Activated CD4-positive, alpha-beta T cell treated with anti-CD3 and anti-CD28 coated beads, Interleukin-2, amount 10 ng/mL, durations not matched to agents 24 days and 14 days (primary cell): Measurements from ENCODE around the gene DGCR6L. TPM values are rescaled to one million over a fixed set of nuclear protein-coding genes. Genes with fewer than 3 reads are reported as not detected.
"Not testable (repeated sequence)": the region's sequence is repeated elsewhere in the genome, so short reads cannot be mapped to it uniquely, and the experiment has no call there.

ENCODE experiments used
- DNase-seq: peaks from one replicate; pipeline ENCODE4 v3.0.0; 2022
- H3K27ac Mint-ChIP-seq: one replicate; pipeline ENCODE4 v1.8.0; 2022; ENCODE audit warnings: mild to moderate bottlenecking, mixed read lengths
- H3K27me3 Mint-ChIP-seq: one replicate; pipeline ENCODE4 v1.8.0; 2022; ENCODE audit warnings: mixed read lengths
- H3K36me3 Mint-ChIP-seq: one replicate; pipeline ENCODE4 v1.8.0; 2022; ENCODE audit warnings: low read depth, mild to moderate bottlenecking, mixed read lengths
- H3K4me1 Mint-ChIP-seq: one replicate; pipeline ENCODE4 v1.8.0; 2021; ENCODE audit warnings: mixed read lengths
- H3K4me3 Mint-ChIP-seq: one replicate; pipeline ENCODE4 v1.8.0; 2022; ENCODE audit warnings: mild to moderate bottlenecking, moderate library complexity, mixed read lengths
- H3K9me3 Mint-ChIP-seq: one replicate; pipeline ENCODE4 v1.8.0; 2021; ENCODE audit warnings: mixed read lengths
- intact Hi-C: fragments of 100-400 bp; cut with micrococcal nuclease; formaldehyde crosslinking; loops from one replicate; pipeline ENCODE4 v1.15.1; 2023
- total RNA-seq: library from RNA; stranded (reverse); gene quantifications from 2 replicates; pipeline ENCODE4 v1.2.3, GENCODE V29; 2022

DGCR6L gene
- total RNA-seq, 1 donor from 2014 or later = 37.2 TPM

GRCh38 chr22:20308806-20309650 is 10.8 kb downstream of the DGCR6L start:
- intact Hi-C loops, DNase-seq, H3K27ac Mint-ChIP-seq, H3K36me3 Mint-ChIP-seq, H3K4me3 Mint-ChIP-seq, H3K9me3 Mint-ChIP-seq, H3K27me3 Mint-ChIP-seq, H3K4me1 Mint-ChIP-seq: not testable (repeated sequence)

DNA sequence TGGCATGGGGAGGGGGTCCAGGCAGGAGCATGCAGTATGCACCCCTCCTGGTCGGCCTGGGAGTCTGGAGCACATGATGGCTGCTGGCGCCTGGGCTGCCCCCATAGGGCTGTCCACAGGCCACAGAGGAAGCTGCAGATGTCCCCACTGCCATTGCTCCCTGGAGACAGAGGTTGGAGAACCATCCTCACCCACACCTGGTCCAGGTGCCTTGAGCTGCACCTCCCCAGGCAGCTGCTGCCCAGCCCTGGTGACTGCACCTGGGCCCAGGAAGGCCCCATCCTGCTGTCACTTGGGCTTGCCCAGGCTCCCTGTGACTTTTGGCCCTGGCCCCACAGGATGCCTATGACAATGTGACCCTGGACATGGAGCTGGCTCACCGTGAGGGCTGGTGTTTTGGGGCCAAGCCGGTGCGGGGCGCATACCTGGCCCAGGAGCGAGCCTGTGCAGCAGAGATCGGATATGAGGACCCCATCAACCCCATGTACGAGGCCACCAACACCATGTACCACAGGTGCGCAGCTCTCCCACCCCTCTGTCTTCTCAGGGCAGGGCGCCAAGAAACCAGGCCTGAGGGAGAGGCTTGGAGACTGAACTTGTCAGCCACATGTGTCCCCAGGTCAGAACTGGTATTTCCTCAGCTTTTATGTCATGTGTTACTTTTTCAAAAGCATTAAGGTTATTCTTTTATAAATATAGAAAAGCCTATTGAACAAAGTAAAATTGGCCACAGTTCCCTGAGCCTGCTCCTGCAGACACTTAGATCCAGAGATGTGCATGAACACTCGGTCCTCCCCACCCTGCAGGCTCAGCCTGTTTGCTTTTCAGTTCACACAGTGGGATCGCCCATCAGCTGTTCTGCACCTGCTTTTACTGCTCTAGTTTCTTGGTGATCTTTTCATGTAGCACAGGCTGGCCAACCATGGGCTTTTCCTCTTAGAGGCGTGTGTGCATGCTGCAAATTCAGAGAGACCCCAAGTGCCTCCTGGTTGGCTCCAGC is 12.1 kb downstream of the DGCR6L start:
- H3K36me3 Mint-ChIP-seq, H3K4me3 Mint-ChIP-seq, H3K4me1 Mint-ChIP-seq, DNase-seq, intact Hi-C loops, H3K27ac Mint-ChIP-seq, H3K27me3 Mint-ChIP-seq, H3K9me3 Mint-ChIP-seq: not testable (repeated sequence)

DNA sequence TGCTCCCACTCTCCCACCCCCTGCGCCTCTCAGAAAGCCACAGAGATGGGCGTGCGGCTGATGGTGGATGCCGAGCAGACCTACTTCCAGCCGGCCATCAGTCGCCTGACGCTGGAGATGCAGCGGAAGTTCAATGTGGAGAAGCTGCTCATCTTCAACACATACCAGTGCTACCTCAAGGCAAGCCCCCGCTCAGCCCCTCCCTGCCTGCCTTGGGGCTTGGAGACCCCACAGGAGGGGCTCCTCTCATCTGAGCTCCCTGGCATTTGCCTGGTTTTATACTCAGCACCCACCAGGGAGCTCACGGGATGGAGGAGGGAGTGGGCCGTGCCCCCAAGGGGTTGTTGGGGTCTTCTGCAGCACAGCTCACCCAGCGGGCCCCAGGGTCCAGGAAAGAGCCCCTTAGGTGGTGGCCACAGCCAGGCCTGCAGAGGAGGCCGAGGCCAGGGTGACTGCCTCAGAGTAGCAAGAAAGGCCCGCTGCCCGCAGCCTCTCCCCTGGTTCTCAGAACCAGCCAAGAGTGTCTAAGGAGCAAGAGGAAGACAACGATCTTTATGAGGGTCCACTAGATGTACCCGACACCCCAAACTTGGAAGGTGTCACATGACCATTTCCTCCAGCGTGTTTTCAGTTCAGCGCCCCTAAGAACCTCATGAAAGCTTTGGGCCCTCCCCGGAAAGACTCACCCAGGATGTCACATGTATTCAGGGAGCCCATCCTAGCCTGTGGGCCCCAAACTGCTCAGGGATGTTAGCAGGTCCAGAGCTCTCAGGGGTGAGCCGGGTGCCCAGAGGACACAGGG is 13.0 kb downstream of the DGCR6L start:
- H3K36me3 Mint-ChIP-seq, H3K27me3 Mint-ChIP-seq, DNase-seq, H3K9me3 Mint-ChIP-seq, H3K4me1 Mint-ChIP-seq, H3K4me3 Mint-ChIP-seq, intact Hi-C loops, H3K27ac Mint-ChIP-seq: not testable (repeated sequence)

DNA sequence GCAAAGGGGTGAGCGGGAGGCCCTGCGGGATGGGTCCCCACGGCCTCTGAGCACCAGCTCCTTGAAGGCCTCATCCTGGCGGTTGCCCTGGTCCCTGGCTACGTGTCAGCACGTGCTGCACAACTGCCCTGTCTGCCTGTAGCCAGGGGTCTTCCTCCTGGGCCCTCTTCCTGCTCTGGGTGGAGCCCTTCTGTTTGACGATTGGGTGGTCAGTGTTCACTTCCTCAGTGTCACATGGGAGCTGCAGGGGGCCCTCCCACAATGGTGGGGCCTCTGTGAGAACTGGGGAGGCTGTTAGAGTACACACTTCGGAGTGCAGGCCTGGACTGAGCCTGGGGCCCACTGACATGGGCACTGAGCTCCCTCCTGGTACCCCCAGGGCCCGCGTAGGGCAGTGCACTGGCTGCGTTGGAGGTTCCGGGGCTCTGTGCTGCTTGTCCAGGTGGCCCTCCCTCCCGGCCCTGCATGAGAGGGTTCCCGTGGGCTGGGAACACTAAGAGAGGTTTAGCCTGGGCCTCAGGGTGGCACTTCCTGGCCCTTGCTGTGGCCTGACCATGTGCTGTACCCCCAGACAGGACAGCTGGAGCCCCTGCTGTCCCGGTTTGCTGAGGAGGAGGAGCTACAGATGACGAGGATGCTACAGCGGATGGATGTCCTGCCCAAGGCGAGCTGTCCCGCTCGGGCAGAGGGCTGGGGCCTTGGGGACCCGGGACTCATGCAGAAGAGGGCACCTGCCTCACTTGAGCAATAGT is 13.8 kb downstream of the DGCR6L start:
- H3K9me3 Mint-ChIP-seq = no peaks in the 10 kb centered on the region
- intact Hi-C loops = no loop called here
- peaks cover 10% of the 10 kb centered on the region for H3K27me3 Mint-ChIP-seq

DNA sequence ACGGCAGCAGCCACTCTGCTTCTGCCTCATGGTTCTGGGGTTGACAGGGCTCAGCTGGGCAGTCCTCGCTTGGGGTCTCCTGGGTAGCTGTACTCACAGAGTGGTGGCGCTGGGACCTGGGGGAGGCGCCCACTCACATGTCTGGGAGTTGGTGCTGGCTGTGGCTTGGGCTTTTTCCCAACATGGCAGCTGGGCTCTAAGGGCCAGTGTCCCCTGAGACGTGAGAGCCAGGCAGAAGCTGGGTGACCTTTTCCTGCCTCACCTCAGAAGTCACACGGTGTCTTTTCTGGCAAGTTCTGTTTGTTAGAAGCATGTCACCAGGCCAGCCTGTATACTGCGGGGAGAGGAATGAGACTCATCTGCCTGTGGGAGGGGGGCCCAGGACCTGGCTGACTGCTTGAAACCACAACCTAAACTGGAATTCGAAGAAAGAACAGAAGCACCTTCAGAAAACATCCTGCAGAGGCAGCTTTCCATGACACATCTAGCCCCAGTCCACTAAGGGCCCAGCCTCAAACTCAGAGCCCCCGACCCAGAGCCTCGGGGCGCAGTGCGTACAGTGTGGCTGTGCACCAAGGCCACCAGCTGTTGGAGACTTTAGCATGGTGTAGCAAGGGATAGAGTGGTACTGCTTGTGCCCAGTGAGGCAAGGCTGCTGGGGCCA is 14.5 kb downstream of the DGCR6L start:
- intact Hi-C loops, H3K27ac Mint-ChIP-seq, H3K9me3 Mint-ChIP-seq, DNase-seq, H3K36me3 Mint-ChIP-seq, H3K4me1 Mint-ChIP-seq, H3K4me3 Mint-ChIP-seq: not testable (repeated sequence)
- H3K27me3 Mint-ChIP-seq = peaks cover 17% of the 10 kb centered on the region

More for the DNA sequence above, 13.8 kb downstream of the DGCR6L start:
- Mint-ChIP-seq H3K4me1 (no peaks in the 10 kb centered on the region), H3K27ac (no peak overlapping the region), H3K36me3 (no peaks in the 10 kb centered on the region), H3K4me3 (no peak overlapping the region)
- no peak for DNase-seq

- intact Hi-C loops = no loop called here
- DNase-seq = no peak
- no peaks in the 10 kb centered on the region for H3K36me3 Mint-ChIP-seq
These were observed 15.2 kb downstream of the DGCR6L start for GRCh38 chr22:20304646-20305045.

DNA sequence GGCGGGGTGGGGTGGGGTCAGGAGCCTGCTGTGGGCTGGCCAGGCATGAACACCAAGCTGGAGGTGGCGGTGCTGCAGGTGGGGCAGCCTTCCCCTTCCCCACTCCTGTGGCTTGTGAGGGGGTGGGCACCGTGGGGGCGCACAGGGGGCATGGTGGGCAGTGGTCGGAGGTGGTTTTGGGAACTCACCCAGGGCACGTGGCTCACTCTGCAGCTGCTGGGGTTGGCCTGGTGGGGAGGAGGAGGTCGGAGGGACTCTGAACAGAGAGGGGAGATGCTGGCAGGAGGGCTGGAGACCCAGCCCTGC is 16.7 kb downstream of the DGCR6L start:
- H3K9me3 Mint-ChIP-seq = not testable (repeated sequence)

More at GRCh38 chr22:20304646-20305045, 15.2 kb downstream of the DGCR6L start:
- no peaks in the 10 kb centered on the region for H3K4me1 Mint-ChIP-seq
- no peak overlapping the region for H3K27ac Mint-ChIP-seq
- peaks cover 17% of the 10 kb centered on the region for H3K27me3 Mint-ChIP-seq
- H3K9me3 Mint-ChIP-seq = no peaks in the 10 kb centered on the region
- no peak overlapping the region for H3K4me3 Mint-ChIP-seq

DNA sequence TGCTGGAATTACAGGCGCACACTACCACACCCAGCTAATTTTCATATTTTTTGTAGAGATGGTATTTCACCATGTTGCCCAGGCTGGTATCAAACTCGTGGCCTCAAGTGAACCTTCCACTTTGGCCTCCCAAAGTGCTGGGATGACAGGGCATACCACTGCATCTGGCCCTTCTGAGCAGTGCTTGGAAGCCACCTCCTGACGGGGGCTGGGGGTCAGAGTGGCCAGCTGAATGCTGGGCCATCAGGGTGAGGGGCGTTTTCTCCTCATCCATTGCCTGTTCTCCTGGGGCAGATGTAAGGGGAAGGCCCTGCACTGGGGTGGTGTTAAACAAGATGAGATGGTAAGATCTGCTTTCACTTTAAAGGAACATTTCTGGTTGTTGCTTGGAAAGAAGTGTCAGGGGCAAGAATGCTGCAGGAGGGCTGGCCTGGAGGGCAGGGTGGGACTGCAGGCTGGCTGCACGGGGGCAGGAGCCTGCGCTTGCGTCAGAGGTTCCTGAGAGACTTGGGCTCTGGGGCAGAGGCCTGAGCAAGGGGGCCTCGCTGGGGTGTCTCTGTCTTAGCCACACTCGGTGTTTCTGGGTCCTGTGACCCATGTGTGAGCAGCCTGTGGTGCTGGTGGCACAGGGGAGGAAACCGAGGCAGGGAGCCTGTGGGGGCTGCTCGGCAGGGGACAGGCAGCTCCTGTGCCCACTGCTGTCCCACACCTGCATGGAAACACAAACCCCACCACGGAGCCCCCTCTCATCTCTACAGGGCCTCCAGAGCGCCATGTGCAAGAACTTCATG is 17.2 kb downstream of the DGCR6L start:
- peaks cover 23% of the 10 kb centered on the region for H3K27me3 Mint-ChIP-seq

More for the DNA sequence above, 16.7 kb downstream of the DGCR6L start:
- H3K27ac Mint-ChIP-seq, H3K4me3 Mint-ChIP-seq, DNase-seq, H3K4me1 Mint-ChIP-seq, H3K36me3 Mint-ChIP-seq, intact Hi-C loops: not testable (repeated sequence)
- H3K27me3 Mint-ChIP-seq = peaks cover 18% of the 10 kb centered on the region

GRCh38 chr22:20299746-20300136 is 20.1 kb downstream of the DGCR6L start:
- no peak for DNase-seq
- H3K4me3 Mint-ChIP-seq = peak overlapping the region; percentile 90
- H3K4me1 Mint-ChIP-seq = peaks cover 4% of the 10 kb centered on the region
- peaks cover 32% of the 10 kb centered on the region for H3K27me3 Mint-ChIP-seq
- no peaks in the 10 kb centered on the region for H3K9me3 Mint-ChIP-seq
- intact Hi-C loops = loop anchor here (1.0 to 10.0 kb wide), 2 partner anchors 21 to 335 kb away; partner anchors contain the start of gene DGCR6L
- no peak overlapping the region for H3K27ac Mint-ChIP-seq
- no peaks in the 10 kb centered on the region for H3K36me3 Mint-ChIP-seq

More for the DNA sequence above, 17.2 kb downstream of the DGCR6L start:
- H3K27ac Mint-ChIP-seq = no peak overlapping the region
- no peak for DNase-seq
- H3K9me3 Mint-ChIP-seq = no peaks in the 10 kb centered on the region
- H3K4me3 Mint-ChIP-seq = no peak overlapping the region
- H3K4me1 Mint-ChIP-seq = peaks cover 2% of the 10 kb centered on the region
- no peaks in the 10 kb centered on the region for H3K36me3 Mint-ChIP-seq
- intact Hi-C loops = no loop called here

DNA sequence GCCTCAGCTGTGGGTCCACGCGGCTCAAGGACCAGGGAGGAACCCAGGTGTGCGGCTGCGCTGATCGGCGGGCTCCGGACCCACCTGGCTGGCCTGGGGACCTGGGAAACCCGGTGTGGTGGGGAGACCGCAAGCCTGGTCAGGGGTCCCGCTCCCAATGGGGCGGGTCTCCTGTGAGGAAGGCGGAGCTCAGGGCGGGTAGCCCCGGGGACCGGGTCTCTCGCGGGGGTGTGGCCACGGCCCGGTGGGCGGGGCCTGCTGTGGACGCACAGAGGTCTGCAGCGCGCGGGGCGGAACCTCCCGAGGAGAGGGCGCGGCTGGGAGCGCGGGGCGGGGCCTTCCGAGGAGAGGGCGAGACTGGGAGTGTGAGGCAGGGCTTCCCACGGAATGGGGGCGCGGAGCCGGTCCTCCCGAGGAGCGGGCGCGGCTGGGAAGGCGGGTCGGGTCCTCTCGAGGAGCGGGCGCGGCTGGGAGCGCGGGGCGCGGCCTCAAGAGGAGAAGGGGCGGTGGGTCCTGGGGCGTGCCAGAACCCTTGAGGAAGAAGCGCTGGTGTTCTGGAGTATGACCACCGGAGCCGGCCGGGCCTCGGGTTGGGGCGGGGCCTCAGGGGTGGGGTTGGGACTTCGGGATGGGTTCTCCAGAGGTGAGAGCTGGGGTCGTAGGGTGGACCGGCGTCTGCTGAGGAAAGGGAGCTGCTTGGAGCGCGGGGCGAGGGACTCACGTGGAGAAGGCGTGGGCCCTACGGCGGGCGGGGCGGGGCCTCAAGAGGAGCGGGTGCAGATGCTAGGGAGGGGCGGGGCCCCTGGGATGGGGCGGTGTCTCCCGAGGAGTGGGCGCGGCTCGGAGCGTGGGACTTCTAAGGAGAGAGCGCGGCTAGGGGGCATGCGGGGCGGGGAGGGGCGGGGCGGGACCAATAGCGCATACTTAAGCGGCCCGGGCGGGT is 20.8 kb downstream of the DGCR6L start:
- Mint-ChIP-seq H3K4me3 (peak overlapping the region; percentile 90), H3K36me3 (no peaks in the 10 kb centered on the region), H3K27me3 (peaks cover 32% of the 10 kb centered on the region), H3K9me3 (no peaks in the 10 kb centered on the region), H3K27ac (peak overlapping the region; percentile 75), H3K4me1 (peaks cover 4% of the 10 kb centered on the region)
- intact Hi-C loops = loop anchor here (1.0 to 10.0 kb wide), 2 partner anchors 21 to 334 kb away; partner anchors contain the start of gene DGCR6L
- peak; percentile 97 for DNase-seq

DNA sequence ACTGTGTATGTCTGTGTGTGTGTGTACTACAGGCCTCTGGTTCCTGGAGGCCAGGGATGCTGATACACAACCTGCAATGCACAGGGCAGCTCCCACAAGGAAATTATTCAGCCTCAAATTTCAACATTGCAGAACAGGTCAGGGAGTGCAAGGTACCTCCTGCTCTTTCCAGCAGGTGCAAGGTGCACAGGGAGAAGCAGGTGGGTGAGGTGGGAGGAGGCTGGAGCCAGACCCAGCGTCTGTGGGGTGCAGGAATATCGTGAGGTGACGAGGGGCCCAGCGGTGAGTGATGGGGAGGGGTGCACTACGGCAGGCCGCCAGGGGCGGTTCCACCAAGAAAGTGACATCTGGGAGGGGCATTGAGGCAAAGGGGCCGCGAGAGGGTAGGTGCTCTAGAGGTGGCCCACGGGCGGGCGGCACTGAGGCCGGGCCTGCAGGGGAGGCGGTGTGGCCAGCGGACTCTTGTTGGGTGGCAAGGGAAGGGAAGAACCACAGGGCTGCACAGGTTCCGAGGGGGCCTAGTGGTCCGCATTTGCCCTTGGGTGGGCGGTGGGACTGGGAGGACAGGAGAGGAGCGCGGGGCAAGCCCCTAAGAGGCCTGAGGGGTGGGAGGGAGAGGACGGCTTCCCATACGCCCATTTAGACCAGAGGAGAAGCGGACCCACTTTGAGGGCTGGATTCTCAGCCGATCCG is 21.6 kb downstream of the DGCR6L start:
- H3K27me3 Mint-ChIP-seq = peaks cover 32% of the 10 kb centered on the region
- peak overlapping the region; percentile 90 for H3K4me3 Mint-ChIP-seq
- no peaks in the 10 kb centered on the region for H3K36me3 Mint-ChIP-seq
- H3K27ac Mint-ChIP-seq = no peak overlapping the region
- intact Hi-C loops = loop anchor here (10.0 kb wide), 1 partner anchor 333 kb away; no protein-coding TSS in a partner anchor
- no peaks in the 10 kb centered on the region for H3K9me3 Mint-ChIP-seq
- H3K4me1 Mint-ChIP-seq = peaks cover 4% of the 10 kb centered on the region
- DNase-seq = no peak
